HG02759 (cell line): ENCODE results near the gene ARHGDIB.

Experiments used
- ATAC-seq: cut with Tn5 transposase; IDR thresholded peaks from one replicate; pipeline ENCODE4 v1.9.1; 2021; ENCODE audit warnings: mild to moderate bottlenecking, moderate library complexity; ENCODE audit not compliant: unreplicated experiment

Gene ARHGDIB

DNA sequence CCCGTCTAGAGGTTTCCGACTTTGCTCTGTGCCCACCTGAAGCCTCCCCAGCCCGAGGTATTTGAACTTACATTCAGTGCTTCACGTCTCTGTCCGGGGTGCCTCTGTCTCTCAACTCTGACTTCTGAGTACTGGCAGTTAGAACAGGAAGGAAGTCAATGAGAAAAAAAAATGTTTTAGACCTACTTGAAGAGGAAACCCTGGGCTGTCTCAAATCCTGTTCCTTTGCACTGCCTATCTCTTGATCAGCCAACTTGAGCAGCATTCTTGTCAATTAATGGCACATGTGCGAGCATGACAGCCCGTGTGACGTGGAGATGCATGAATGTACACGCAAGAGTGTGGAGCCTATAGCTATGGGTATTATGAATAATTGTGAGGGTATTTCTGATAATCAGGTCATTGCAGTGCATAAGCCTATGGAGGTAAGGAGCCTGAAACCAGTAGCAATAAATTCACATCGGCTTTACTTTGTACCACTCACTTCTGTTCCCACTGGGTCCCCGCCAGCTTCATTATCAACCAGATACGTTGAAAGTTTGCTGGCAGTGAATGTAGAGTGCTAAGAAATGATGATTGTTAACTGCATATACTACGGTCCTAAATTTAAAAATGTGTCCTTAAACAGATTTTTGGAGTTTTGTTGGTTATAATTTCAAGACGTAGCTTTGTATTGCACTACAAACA is at the start of gene ARHGDIB:
ARHGDIB (minus strand) TSS at position 136 of the 687 bp plus-strand sequence. CDS start 10,889 bp downstream, outside the sequence.
- peak; percentile 68 for ATAC-seq

DNA sequence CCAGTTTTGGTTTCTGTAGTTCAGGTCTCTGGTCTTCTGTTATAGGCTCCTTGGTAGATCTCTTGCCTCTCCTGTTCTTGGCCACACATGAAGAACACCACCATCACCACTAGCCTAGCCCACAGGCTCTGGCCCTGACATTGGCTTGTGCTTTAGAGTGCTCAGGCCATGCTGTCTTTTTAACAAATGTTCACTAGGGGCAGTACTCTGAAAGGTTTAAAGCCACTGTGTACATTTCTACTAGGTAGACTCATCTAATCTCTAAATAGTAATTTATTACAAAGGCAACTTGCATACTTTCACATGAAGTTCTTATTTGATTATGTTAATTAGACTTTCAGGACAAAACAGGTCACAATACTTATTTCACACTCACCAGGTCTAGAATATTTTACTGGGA is 49.8 kb upstream of the ARHGDIB start:
- ATAC-seq, result peak; percentile 66

GRCh38 chr12:15007551-15007950 is 46.1 kb upstream of the ARHGDIB start:
- ATAC-seq, result no peak

DNA sequence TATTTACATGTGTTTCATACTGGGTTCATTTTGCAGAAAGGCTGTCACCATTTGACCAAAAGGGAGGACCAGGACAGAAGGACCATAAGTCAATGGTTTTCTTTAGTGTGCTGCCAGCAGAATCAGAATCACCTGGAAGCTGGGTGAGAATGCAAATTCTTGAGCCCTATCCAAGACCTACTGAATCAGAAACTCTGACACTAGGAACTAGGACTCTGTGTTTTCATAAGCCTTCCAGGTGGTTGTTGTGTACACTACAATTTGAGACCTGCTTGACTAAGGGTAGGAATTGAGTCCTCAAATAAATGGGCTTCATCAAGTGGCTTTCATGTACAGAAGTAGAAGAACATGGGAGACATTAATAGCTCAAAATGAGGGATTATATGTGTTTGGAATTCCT is 43.7 kb upstream of the ARHGDIB start:
- no peak for ATAC-seq

DNA sequence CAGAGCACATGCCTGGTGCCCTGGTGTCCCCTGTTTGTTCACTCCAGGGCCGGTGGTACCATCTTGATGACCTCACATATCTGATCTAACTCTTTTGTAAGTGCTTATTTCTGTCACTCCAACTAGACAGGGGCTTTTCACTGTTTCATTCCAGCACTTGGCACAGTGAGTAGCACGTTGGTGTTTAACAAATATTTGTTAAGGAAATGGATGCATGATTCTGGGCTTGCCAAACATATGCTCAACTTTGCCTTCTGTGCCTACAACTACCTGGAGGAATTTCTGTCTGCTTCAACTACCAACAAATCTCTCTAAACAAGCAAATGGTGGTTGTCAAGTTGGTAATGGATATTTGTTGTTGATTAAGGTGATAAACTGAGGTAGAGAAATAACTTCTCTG is 43.0 kb upstream of the ARHGDIB start:
- ATAC-seq, result no peak

DNA sequence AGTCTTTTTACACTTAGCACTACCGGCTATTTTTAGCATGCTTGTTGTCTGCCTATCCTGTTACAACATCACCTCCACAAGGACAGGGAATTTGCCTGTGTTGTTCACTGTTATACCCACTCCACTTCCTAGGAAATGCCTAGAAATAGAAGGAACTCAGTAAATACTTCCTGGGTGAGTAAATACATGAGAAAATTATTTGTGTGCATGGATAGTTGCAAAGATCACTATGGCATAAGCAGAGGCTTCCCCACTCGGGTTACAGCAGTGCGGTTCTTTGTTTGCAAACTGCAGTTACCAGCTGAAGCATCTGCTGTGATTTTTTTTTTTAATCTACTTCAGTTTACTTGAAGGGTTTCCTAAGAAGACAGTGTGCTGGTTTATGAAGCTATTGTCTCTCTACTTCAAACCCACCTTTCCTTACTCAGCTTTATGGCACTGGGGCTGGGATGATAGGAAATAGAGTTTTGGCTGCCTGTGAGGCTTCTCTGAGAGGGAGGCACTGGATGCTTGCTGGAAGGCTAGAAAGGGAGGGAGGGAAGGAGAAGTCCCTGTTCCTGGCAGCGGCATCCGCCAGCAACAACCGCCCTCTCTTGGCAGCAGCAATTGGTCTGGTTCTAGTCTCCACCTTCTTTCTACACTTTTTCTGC is 40.5 kb upstream of the ARHGDIB start:
- ATAC-seq, result no peak

DNA sequence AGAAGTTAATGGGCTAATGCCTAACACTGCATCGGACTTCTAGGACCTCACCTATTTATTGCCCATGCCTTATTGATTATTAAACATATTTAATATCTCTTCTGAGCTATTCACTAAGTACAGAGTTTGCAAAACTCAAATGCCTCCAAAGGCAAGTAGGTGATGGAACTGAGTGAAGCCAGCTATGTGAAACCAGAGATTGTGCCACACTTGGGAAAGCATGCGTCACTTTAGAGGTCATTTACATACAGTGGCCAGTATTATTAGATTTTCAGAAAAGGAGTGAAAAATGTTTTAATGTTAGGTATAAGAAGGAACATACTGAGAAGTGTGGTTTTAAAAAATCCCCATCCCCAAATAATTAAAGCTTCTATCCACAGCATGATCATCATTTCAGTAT is 39.2 kb upstream of the ARHGDIB start:
- no peak for ATAC-seq

GRCh38 chr12:14999695-15000365 is 38.4 kb upstream of the ARHGDIB start:
- no peak for ATAC-seq

DNA sequence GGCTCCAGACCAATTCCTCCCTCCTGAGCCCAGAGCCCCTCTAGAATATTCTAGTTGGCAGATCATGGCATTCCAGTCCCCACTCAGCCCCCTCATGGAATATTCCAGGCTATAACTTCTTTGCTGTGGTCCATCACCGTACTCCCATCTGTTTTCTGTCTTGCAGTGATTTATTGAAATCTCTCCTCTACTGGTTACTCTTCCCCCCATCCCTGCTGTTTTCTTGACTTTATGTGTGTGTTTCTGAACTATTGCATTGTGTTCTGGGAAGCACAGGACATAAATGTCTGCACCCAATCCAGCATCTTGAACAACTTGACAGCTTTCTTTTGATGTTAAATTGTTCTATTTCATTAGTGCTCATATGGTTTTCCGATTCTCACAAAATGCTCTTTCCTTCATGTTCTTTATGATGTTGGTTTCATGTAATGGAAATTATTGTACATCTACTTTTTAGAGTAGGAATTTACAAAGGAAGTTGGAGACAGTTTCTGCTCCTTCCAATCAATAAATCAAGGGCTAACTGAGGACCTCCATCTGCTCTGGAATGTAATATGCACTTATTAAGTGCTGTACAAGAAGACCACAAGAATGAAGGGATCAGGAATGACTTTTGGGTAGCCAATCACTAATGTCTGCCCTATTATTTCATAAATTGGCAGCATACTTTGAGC is 37.8 kb upstream of the ARHGDIB start:
- ATAC-seq, result no peak

DNA sequence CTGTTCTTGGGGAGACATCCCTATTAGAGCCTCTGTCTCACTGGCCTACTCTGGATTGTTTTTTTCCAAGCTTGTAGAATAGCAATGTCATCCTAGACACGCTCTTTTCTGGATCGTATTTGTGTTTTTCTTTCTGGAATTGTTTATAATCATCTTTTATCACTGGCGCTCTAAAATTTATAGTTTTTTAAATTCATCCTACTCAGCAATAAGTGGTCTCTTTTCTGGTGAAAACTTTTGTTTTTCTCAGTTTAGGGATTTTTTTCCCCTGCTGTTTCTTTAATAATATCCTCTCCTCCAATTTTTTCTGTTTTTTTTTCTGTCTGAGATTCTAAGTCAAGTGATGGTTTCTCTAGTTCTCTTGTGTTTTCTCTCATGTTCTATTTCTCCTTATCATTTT is 36.6 kb upstream of the ARHGDIB start:
- no peak for ATAC-seq

DNA sequence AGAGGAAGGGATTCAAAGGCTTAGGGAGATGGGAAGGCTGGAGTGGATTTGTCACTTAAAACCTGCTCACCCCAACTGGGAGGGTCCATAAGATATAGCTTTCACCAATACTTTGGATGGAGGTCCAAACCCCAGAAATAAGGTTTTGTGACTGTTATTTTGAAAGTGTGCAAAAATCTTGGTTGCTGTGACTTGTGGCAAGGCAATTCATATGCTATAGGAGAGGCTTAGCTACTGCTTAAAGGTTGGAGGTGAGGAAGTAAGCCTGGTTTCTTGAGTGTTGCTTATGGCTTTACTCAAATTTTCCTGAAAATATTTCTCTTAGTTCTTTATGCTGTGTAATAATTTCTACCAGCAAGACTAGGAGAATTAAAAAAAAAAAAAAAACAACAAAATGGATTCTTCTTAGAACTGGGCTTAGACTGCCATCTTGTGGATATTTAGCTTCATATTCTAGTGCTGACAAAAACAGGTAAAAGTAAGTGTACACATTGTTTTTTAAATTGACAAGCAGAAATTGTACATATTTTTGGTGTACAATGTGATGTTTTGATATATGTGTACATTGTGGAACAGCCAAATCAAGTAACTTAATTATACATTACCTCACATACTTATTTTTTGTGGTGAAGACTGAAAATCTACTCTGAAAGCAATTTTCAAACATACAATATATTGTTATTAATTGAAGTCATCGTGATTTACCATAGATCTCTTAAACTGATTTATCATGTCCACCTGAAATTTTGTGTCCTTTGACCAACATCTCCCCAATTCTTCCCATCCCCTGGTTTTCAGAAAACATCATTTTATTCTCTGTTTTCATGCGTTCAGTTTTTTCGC is 34.4 kb upstream of the ARHGDIB start:
- no peak for ATAC-seq

- ATAC-seq, result no peak
Observed at GRCh38 chr12:14994610-14995009, 33.2 kb upstream of the ARHGDIB start.

GRCh38 chr12:14993537-14994266 is 32.3 kb upstream of the ARHGDIB start:
- no peak for ATAC-seq

- no peak for ATAC-seq
Observed at GRCh38 chr12:14993117-14993516, 31.7 kb upstream of the ARHGDIB start.

DNA sequence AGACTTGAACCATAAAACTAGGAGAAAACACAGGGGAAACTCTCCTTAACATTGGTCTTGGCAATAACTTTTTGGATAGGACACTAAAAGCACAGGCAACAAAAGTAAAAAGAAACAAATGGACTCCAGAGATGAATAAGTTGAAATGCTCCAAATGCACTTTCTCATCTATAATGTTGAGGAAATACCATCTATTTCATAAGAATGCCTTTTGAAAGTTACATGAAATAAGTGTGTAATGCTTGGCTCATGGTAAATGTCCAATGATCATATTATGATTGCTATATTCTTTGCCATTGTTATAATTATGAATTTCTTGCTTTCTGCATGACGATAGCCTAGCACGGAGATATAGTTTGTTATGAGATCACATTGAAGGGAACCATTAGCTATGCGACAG is 31.3 kb upstream of the ARHGDIB start:
- ATAC-seq, result no peak

- ATAC-seq, result no peak
Observed at GRCh38 chr12:14991069-14991468, 29.7 kb upstream of the ARHGDIB start.

DNA sequence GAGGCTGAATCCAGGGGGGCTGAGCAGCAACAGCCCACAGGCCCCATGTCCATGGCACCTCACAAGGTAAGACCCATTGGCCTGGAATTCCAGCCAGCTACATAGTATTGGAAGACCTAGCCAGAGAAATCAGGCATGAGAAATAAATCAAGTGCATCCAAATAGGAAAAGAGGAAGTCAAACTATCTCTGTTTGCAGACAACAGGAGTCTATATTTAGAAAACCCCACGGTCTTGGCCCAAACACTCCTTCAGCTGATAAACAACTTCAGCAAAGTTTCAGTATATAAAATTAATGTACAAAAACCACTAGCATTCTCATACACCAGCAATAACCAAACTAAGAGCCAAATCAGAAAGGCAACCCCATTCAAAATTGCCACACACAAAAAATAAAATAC is 28.4 kb upstream of the ARHGDIB start:
- ATAC-seq, result peak; percentile 43

- no peak for ATAC-seq
Observed at GRCh38 chr12:14988035-14988434, 26.6 kb upstream of the ARHGDIB start.

GRCh38 chr12:14986449-14986848 is 25.0 kb upstream of the ARHGDIB start:
- no peak for ATAC-seq

- no peak for ATAC-seq
Observed at GRCh38 chr12:14984766-14985285, 23.4 kb upstream of the ARHGDIB start.
